GM08714 (cell line): ENCODE measurements around the gene DCLRE1B.

Experiments used
- H3K4me3 ChIP-seq: fragments of 200-500 bp; sonication (Bioruptor generic); 2 replicates; pipeline ENCODE4 v1.5.1; 2014; ENCODE audit warnings: mild to moderate bottlenecking, low read length, inconsistent platforms
- ZNF274 ChIP-seq: IDR thresholded peaks from 2 replicates; pipeline ENCODE4 v1.6.1; 2012; ENCODE audit warnings: mild to moderate bottlenecking, low read depth, low read length

DCLRE1B gene

GRCh38 chr1:113874012-113874879 lies 30.9 kb upstream of the DCLRE1B start:
- no peak for TF ChIP-seq ZNF274
- no peak overlapping the region for H3K4me3 ChIP-seq

DNA sequence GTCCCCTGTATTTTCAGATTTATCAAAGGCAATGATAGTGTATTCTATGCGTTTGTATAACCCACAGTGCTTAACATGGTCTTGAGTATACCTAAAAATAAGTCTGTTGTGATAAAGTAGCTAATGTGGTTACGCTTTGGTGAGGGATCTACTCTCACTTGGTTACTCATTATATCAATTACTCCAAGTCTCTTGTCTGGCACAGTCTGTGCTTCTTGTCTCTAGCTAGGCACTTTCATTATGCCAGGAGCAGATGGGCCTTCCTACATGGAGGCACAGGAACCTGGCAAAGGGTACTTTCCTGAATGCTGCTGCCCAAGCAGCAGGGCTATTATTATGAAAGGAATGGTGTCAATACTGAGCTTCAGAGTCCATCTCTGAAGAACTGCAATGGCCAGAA lies 29.4 kb upstream of the DCLRE1B start:
- peak overlapping the region; percentile 58; the same call in 1 of the 2 replicates for H3K4me3 ChIP-seq
- TF ChIP-seq ZNF274, result no peak

DNA sequence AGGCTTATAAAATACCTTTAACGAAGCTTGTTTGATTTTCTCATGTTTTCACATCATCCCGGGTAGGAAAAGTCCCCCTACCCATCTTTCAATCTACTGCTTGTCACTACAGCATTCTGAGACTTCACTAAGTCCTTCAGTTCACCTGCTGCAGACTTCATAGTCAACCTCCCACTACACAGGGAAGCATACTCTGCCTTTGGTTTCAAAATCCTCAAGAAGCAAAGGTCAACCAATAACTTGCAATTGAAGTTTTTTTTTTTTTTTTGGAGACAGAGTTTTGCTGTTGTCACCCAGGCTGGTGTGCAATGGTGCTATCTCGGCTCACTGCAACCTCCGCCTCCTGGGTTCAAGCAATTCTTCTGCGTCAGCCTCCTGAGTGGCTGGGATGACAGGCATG lies 28.9 kb upstream of the DCLRE1B start:
- TF ChIP-seq ZNF274, result no peak

DNA sequence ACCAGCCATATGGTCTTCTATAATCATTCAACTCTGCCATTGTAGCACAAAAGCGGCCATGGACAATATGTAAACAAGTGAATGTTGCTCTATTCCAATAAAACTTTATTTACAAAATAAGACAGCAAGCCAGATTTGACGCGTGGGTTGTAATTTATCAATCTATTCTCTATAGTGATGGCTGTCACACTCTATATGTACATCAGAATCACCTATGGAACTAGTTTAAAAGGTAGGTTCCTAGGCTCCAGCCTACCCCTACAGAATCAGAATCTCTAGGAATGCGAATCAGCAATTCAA lies 25.4 kb upstream of the DCLRE1B start:
- no peak overlapping the region for H3K4me3 ChIP-seq
- TF ChIP-seq ZNF274, result no peak

More for the DNA sequence above, 28.9 kb upstream of the DCLRE1B start:
- H3K4me3 ChIP-seq, result peak overlapping the region; percentile 58; the same call in 1 of the 2 replicates

GRCh38 chr1:113881661-113882060 lies 23.5 kb upstream of the DCLRE1B start:
- no peak for TF ChIP-seq ZNF274
- no peak overlapping the region for H3K4me3 ChIP-seq

DNA sequence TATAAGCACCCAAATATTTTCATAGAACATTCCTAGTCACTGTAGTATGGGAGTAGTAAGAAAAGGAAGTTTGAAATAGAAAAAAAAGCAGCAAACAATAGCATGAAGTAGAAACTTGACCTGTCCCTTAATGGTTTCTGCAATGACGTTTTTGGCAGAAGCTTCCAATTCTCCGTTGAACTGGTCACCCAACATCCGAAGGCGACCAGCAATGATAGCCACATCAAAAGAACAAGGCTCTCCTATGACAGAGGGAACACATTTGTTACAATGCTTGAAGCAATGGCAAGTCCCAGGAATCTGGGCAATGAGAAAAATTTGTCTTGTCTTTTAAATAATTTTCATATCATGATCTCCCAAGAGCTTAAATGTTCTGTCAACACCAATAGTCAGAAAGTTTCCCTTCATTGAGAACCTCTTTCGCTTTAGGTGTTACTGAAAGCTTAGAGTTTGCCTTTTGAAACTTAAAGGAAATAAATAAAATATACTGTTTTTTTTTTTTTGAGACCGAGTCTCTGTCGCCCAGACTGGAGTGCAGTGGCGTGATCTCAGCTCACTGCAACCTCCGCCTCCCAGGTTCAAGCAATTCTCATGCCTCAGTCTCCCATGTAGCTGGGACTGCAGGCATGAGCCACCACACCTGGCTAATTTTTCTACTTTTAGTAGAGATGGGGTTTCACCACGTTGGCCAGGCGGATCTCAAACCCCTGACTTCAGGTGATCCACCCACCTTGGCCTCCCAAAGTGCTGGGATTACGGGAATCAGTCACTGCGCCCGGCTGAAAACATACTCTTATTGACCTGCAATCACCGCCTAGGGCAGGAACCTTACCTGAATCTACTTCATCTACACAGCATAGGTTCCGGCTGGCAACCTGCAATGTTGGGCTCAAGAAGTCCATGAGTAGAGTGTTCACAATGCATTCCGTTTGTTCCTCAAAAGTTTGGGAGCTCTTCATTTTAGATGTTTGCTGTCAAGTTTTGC lies 18.4 kb upstream of the DCLRE1B start:
- no peak for TF ChIP-seq ZNF274
- no peak overlapping the region for H3K4me3 ChIP-seq

DNA sequence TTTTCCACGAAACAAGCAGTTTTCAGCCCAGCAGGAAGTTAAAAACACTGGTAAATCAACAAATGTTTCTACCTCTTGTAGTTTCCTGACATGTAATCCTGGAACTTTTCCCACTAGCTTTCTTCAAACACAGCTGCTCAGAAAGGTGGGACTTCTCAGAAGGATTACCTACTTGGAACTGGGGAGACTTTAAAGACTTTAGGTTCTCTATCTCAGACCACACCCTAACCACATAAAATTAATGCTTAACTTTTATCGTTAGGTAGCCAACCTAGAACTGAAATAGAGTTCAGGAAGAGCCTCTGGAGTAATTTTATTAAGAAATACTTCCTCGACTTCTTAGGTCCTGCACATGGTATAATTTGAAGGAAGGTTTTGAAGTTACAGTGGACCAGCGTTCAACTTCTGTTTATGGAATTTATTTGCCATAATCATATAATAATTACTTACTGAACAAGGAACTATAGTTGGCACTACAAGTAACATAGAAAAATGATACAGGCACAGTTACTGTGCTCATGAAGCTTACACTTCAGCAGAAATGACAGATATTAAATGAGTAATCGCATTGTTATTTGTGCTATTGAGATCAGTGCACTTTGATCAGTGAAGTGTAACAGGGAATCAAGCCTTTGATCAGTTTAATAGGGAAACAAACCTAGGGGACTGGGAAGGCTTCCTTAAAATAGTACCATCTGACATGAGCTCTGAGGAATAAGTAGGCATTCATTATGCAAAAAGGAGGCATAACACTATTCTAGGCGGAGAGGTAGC lies 17.5 kb upstream of the DCLRE1B start, which contains the start of gene BCL2L15:
Gene BCL2L15 (minus strand): TSS at position 180 of the 774 bp plus-strand sequence. CDS start 206 bp downstream, outside the sequence.
- no peak for TF ChIP-seq ZNF274
- H3K4me3 ChIP-seq, result no peak within 1 kb of the TSS

DNA sequence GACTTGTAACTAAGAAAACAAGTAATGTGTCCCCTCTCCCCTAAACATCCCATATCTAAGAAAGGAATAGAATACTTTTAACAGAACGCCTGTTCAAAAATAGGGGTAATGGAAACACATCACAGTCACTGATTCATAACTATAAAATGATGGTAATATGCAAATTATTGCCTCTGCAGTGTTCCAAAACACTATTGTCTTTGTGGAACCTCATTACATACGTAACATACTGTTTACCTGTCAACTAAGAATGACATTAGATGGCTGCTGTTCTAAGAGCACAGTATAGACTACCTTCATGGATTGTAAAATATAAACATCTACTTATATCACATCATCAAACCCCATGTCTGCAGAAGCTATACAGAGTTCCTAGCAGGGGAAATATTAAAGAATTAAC lies 14.3 kb upstream of the DCLRE1B start:
- TF ChIP-seq ZNF274, result no peak
- no peak overlapping the region for H3K4me3 ChIP-seq

GRCh38 chr1:113891631-113892220 lies 13.4 kb upstream of the DCLRE1B start:
- no peak overlapping the region for H3K4me3 ChIP-seq
- no peak for TF ChIP-seq ZNF274

DNA sequence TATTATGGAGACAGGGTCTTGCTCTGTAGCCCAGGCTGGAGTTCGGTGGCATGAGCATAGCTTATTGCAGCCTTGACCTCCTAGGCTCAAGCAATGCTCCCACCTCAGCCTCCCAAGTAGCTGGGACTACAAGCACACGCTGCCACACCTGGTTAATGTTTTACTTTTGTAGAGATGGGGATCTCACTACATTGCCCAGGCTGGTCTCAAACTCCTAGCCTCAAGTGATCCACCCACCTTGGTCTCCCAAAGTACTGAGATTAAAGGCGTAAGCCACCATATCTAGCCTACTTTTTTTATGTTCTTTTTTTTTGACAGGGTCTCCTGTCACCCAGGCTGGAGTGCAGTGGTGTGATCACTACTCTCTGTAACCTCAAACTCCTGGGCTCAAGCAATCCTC lies 11.9 kb upstream of the DCLRE1B start:
- H3K4me3 ChIP-seq, result no peak overlapping the region
- no peak for TF ChIP-seq ZNF274

DNA sequence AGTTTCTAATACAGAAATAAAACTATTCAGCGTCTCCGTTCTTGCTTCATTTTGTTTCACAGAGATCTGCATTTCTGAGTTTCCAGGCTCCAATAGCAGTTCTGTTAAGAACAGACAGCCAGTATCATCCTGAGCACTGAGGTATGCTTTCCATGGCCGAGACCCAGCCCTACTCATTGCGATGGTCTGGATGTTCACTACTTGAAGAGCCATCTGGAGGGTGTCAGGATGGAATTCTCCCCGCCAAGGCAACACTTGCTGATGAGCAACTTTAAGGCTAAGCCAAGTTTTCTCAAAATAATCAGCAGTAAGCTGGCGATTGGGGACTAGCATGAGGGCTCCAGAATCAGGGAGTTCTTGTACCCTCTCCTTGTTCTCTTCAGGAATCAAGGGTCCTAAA lies 10.0 kb upstream of the DCLRE1B start:
- H3K4me3 ChIP-seq, result no peak overlapping the region
- TF ChIP-seq ZNF274, result no peak

- TF ChIP-seq ZNF274, result no peak
- H3K4me3 ChIP-seq, result no peak overlapping the region
Observed at GRCh38 chr1:113895961-113896360, 9.2 kb upstream of the DCLRE1B start.

- no peak for TF ChIP-seq ZNF274
- H3K4me3 ChIP-seq, result no peak overlapping the region
Observed at GRCh38 chr1:113898241-113898814, 6.8 kb upstream of the DCLRE1B start.
